Measurements from ENCODE around the gene FBXL15. TPM values are rescaled to one million over a fixed set of nuclear protein-coding genes. Genes with fewer than 3 reads are reported as not detected.
A peak's percentile ranks its signal among the peaks of the same experiment; 100 is the strongest.

Gene FBXL15
- total RNA-seq, 2 donors from 2014 or later, result 9.7 to 11.4 TPM

- Mint-ChIP-seq H3K36me3 (ENCODE audit: low read depth) (peaks cover 32% of the 10 kb centered on the region), H3K9me3 (no peaks in the 10 kb centered on the region), H3K4me1 (no peaks in the 10 kb centered on the region), H3K27ac (no peak overlapping the region), H3K4me3 (no peak overlapping the region), H3K27me3 (ENCODE audit: insufficient read depth) (no peaks in the 10 kb centered on the region)
- WGBS, 2 experiments (ENCODE audit: insufficient coverage in 1 of 2, insufficient read length in 1 of 2), result 91 to 93% methylated on average over 4 to 9 of the region's 9 CpGs
- Histone ChIP-seq H3K9ac (ENCODE audit: extremely low read depth, low read length, poor library complexity, severe bottlenecking) (no peak overlapping the region), H3K9me3 (ENCODE audit: control insufficient read depth, low read length) (no peaks in the 10 kb centered on the region), H3K36me3 (ENCODE audit: control insufficient read depth, insufficient read depth, low read length) (peaks cover 27% of the 10 kb centered on the region), H3K27ac (ENCODE audit: low read depth, low read length) (no peak overlapping the region), H3K4me1 (ENCODE audit: control insufficient read depth, insufficient read depth, low read length) (no peaks in the 10 kb centered on the region), H3K4me3 (ENCODE audit: low read length) (no peak overlapping the region), H3K27me3 (ENCODE audit: control insufficient read depth, insufficient read depth, low read length, poor library complexity, severe bottlenecking) (no peaks in the 10 kb centered on the region)
- peak; percentile 43 for DNase-seq
- TF ChIP-seq CTCF (conservative IDR thresholded peaks at IDR 0.05), result no peak
Observed at GRCh38 chr10:102381983-102382382, 38.7 kb upstream of the FBXL15 start.

- Histone ChIP-seq H3K27ac (ENCODE audit: low read depth, low read length) (no peak overlapping the region), H3K9me3 (ENCODE audit: control insufficient read depth, low read length) (no peaks in the 10 kb centered on the region), H3K27me3 (ENCODE audit: control insufficient read depth, insufficient read depth, low read length, poor library complexity, severe bottlenecking) (no peaks in the 10 kb centered on the region), H3K4me3 (ENCODE audit: low read length) (no peak overlapping the region), H3K9ac (ENCODE audit: extremely low read depth, low read length, poor library complexity, severe bottlenecking) (no peak overlapping the region), H3K4me1 (ENCODE audit: control insufficient read depth, insufficient read depth, low read length) (no peaks in the 10 kb centered on the region), H3K36me3 (ENCODE audit: control insufficient read depth, insufficient read depth, low read length) (peaks cover 27% of the 10 kb centered on the region)
- Mint-ChIP-seq H3K27me3 (ENCODE audit: insufficient read depth) (no peaks in the 10 kb centered on the region), H3K27ac (no peak overlapping the region), H3K4me3 (no peak overlapping the region), H3K9me3 (no peaks in the 10 kb centered on the region), H3K4me1 (no peaks in the 10 kb centered on the region), H3K36me3 (ENCODE audit: low read depth) (peaks cover 31% of the 10 kb centered on the region)
- no peak for TF ChIP-seq CTCF (conservative IDR thresholded peaks at IDR 0.05)
- 97 to 100% methylated on average over 2 to 8 of the region's 8 CpGs for WGBS, 2 experiments (ENCODE audit: insufficient coverage in 1 of 2, insufficient read length in 1 of 2)
- no peak for DNase-seq
Observed at GRCh38 chr10:102382871-102383270, 37.8 kb upstream of the FBXL15 start.

- peaks cover 19% of the 10 kb centered on the region for H3K36me3 ChIP-seq (ENCODE audit: control insufficient read depth, insufficient read depth, low read length)
- H3K4me1 ChIP-seq (ENCODE audit: control insufficient read depth, insufficient read depth, low read length), result no peaks in the 10 kb centered on the region
- Mint-ChIP-seq H3K4me1 (no peaks in the 10 kb centered on the region), H3K4me3 (no peak overlapping the region), H3K36me3 (ENCODE audit: low read depth) (peaks cover 27% of the 10 kb centered on the region), H3K27me3 (ENCODE audit: insufficient read depth) (no peaks in the 10 kb centered on the region), H3K9me3 (no peaks in the 10 kb centered on the region), H3K27ac (no peak overlapping the region)
- WGBS, 2 experiments (ENCODE audit: insufficient coverage in 1 of 2, insufficient read length in 1 of 2), result 70 to 100% methylated on average over 2 to 6 of the region's 6 CpGs
- H3K4me3 ChIP-seq (ENCODE audit: low read length), result no peak overlapping the region
- TF ChIP-seq CTCF (conservative IDR thresholded peaks at IDR 0.05), result peak; percentile 75
- H3K9ac ChIP-seq (ENCODE audit: extremely low read depth, low read length, poor library complexity, severe bottlenecking), result no peak overlapping the region
- no peaks in the 10 kb centered on the region for H3K27me3 ChIP-seq (ENCODE audit: control insufficient read depth, insufficient read depth, low read length, poor library complexity, severe bottlenecking)
- no peaks in the 10 kb centered on the region for H3K9me3 ChIP-seq (ENCODE audit: control insufficient read depth, low read length)
- peak; percentile 82 for DNase-seq
- no peak overlapping the region for H3K27ac ChIP-seq (ENCODE audit: low read depth, low read length)
Observed at GRCh38 chr10:102384053-102384452, 36.6 kb upstream of the FBXL15 start.
